Spinal cord (tissue), 10 donors: ENCODE measurements around the gene NPPA. TPM values are rescaled to one million over a fixed set of nuclear protein-coding genes. Genes with fewer than 3 reads are reported as not detected.

Experiments used
- DNase-seq, 6 donors: peaks; one replicate each; pipeline versions ENCODE4 v3.0.0 to v3.0.0-alpha.2; 2013 to 2015; ENCODE audit warnings: low spot score in 6 of 6, low read depth in 4 of 6
- H3K27ac ChIP-seq: one replicate; pipeline ENCODE4 v1.5.1; 2013; ENCODE audit warnings: low read depth, low read length, control low read depth
- H3K27me3 ChIP-seq: one replicate; pipeline ENCODE4 v1.6.1; 2013; ENCODE audit warnings: low read length; ENCODE audit not compliant: control insufficient read depth, insufficient read depth
- H3K36me3 ChIP-seq: one replicate; pipeline ENCODE4 v1.6.1; 2013; ENCODE audit warnings: low read length; ENCODE audit not compliant: control insufficient read depth, insufficient read depth
- H3K4me1 ChIP-seq: one replicate; pipeline ENCODE4 v1.6.1; 2013; ENCODE audit warnings: low read length; ENCODE audit not compliant: control insufficient read depth, insufficient read depth
- H3K4me3 ChIP-seq: one replicate; pipeline ENCODE4 v1.5.1; 2013; ENCODE audit warnings: low read depth, low read length, control low read depth
- H3K9me3 ChIP-seq: one replicate; pipeline ENCODE4 v1.6.1; 2013; ENCODE audit warnings: low read length; ENCODE audit not compliant: control insufficient read depth, insufficient read depth
- WGBS: methylation state at CpG from one replicate; pipeline ENCODE4 v1.1.5; 2013; ENCODE audit warnings: missing lambda C conversion rate; ENCODE audit not compliant: insufficient coverage; 5-methylcytosine and 5-hydroxymethylcytosine counted together
- polyA plus RNA-seq, 2 donors: library from polyadenylated mRNA; unstranded; fragments of 120-200 nt; gene quantifications; one replicate each; pipeline ENCODE4 v1.2.1, GENCODE V29; 2013; ENCODE audit not compliant: insufficient read length in 2 of 2
- total RNA-seq, 2 donors: library from RNA; depleted of rRNA in 1 of 2; stranded (reverse); fragments of 120-200 nt in 1 of 2; fragments of >200 nt in 1 of 2; gene quantifications; one replicate each; pipeline versions ENCODE4 v1.2.3 to v1.2.4, GENCODE V29; 2013 to 2014
- donor health status: healthy.

NPPA gene
- total and polyA plus RNA-seq, 4 donors = 0.61 to 5.0 (median 2.8) TPM

DNA sequence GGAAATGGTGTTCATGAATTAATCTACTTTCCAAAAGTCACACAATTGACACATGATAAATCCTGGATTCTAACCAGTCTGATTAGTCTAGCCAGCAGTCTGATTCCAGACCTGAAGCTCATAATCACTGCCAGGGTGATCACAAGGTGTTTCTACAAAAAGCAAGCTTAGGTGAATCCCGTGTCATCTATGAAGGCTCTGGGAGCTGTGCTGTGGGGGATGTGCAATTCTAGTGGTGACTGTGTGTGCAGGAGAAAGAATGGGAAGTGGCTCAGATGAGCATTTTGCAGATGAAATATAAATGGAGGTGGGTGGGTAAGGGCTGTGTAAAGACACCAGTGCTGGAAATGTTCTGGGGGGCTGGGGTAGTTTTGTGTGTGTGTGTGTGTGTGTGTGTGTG is 13.0 kb upstream of the NPPA start:
- Histone ChIP-seq H3K4me3 (no peak overlapping the region), H3K4me1 (peaks cover 9% of the 10 kb centered on the region), H3K36me3 (no peaks in the 10 kb centered on the region), H3K9me3 (no peaks in the 10 kb centered on the region), H3K27me3 (peaks cover 34% of the 10 kb centered on the region), H3K27ac (no peak overlapping the region)
- no peak for DNase-seq
- 47% methylated on average over 1 of the region's 1 CpG for WGBS

DNA sequence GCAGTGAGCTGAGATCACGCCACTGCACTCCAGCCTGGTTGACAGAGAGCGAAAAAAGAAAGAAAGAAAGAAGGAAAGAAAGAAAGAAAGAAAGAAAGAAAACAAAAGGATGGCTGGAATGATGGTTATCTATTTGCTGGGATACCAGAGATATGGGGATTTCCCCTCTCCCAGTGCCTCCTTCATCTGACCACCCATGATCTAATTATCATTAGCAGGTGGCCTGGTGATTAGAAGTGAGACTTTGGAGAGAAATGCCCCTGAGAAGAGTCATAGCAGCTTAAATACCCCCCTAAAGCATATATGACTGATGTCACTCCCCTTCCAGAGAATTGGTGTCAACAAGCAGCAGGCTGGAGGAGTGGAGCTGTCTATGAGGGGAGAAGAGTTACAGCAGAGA is 12.5 kb upstream of the NPPA start:
- Histone ChIP-seq H3K27me3 (peaks cover 34% of the 10 kb centered on the region), H3K4me3 (no peak overlapping the region), H3K27ac (no peak overlapping the region), H3K36me3 (no peaks in the 10 kb centered on the region), H3K9me3 (no peaks in the 10 kb centered on the region), H3K4me1 (peaks cover 9% of the 10 kb centered on the region)
- WGBS = 100% methylated on average over 1 of the region's 2 CpGs
- DNase-seq = no peak

DNA sequence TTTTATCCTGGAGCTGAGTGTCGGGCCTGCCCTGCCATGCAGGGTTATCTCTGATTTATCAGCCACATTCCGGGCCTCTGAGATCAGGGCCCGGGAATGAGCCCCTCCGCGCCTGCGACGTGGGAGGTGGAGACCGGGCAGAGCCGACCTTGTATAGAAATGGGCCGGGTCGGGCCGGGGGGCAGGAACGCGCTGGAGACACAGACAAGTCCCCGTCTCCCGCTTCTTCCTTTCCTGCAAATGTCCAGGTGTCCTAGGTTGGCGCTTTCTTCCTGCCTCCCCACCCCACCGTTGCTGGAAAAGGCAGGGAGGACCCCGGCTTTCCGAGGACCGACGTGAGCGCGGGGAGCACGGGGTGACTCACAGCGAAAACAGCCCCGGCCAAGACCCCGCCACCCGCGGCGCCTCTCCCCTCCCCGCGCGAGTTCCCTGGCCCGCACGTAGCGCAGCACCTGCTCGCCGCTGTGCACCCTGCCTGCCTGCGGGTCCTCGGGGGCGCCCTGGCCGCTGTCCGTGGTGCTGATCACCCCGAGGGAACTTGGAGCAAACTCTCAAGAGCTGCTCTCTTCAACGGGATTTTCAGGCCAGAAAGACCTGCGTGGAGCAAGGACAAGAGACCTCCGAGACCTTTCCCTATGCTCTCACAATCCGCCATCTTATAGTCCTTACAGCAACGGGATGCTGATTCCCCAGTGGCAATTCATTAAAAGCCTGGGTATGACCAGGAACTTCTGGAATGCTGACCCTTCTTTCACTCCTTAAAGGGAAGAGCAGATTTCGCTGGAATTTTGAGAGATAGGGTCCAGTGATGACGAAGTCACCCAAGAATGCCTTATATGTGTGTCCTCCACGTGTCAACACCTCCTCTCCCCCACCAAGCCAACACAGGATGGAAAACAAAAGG is 11.6 kb upstream of the NPPA start:
- Histone ChIP-seq H3K27me3 (peaks cover 34% of the 10 kb centered on the region), H3K36me3 (no peaks in the 10 kb centered on the region), H3K4me3 (no peak overlapping the region), H3K4me1 (peaks cover 9% of the 10 kb centered on the region), H3K27ac (no peak overlapping the region), H3K9me3 (no peaks in the 10 kb centered on the region)
- peak in 1 of 6 donors; percentile 72 for DNase-seq
- 7% methylated on average over 51 of the region's 53 CpGs for WGBS

DNA sequence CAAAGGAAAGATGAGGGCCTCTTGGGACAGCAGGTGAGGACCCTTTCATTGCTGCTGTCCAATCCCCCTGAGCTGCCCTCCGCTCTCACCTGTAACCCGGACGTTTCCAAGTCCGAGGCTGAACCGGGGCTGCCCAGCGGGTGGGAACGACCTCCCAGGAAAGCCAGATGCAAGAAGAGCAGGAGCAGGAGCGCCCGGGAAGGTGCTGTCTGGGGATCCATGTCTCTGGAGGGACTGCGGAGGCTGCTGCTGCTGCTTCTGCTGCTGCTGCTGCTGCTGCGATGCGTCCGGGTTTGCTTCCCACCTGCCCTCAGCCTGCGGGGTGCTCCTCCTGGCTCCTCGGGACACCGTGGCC is 11.0 kb upstream of the NPPA start, which contains the start of gene NPPB:
TSS of gene NPPB (minus strand) at position 333 of the 355 bp plus-strand sequence. CDS start at position 221, 112 bp downstream.
- DNase-seq = no peak
- Histone ChIP-seq H3K4me1 (peaks cover 9% of the 10 kb centered on the region), H3K9me3 (no peaks in the 10 kb centered on the region), H3K4me3 (no peak within 1 kb of the TSS), H3K27ac (no peak within 1 kb of the TSS), H3K27me3 (peaks cover 34% of the 10 kb centered on the region), H3K36me3 (no peaks in the 10 kb centered on the region)
- WGBS = 20% methylated on average over 16 of the region's 16 CpGs

DNA sequence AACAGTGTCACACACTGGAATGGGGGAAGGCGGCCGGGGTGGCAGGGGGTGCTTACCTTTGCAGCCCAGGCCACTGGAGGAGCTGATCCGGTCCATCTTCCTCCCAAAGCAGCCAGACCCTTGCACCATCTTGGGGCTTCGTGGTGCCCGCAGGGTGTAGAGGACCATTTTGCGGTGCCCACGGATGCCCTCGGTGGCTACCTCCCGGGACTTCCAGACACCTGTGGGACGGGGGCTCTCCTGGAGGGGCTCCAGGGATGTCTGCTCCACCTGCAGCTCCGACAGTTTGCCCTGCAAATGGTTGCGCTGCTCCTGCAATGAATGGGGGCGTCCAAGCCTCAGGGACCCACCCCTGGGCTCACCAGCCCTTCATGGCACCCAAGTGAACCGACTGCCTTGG is 10.6 kb upstream of the NPPA start:
- Histone ChIP-seq H3K27ac (no peak overlapping the region), H3K4me1 (peaks cover 9% of the 10 kb centered on the region), H3K36me3 (no peaks in the 10 kb centered on the region), H3K4me3 (no peak overlapping the region), H3K27me3 (peaks cover 34% of the 10 kb centered on the region), H3K9me3 (no peaks in the 10 kb centered on the region)
- WGBS = 82% methylated on average over 14 of the region's 14 CpGs
- no peak for DNase-seq

DNA sequence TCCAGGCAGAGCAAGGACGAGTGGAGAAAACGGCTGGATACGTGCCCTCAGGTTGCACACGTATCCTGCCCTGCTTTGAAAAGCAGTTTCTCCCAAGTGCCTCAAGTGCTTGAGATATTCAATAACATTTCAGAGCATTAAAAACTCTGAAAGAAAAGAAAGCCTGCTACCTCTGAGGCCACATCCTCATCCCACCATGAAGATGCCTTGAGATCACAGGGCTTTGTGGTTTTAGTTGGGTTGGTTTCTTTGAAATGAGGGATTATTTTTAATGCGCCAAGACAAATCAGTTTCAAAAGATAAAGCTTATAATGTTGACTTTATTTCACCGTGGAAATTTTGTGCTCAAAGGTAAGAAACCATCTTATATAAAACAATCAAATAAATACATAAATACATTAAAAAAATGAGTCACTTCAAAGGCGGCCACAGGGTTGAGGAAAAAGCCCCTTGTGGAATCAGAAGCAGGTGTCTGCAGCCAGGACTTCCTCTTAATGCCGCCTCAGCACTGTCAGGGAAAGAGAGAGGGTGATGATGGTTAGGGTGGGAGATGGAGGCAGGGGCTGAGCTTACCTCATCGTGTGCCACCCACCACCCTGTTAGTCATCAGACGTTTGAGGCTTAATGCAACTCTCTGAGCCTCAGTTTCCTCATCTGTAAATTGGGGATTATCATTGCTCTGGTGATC is 9.7 kb upstream of the NPPA start:
- 40% methylated on average over 3 of the region's 10 CpGs for WGBS
- H3K27ac ChIP-seq = no peak overlapping the region
- peaks cover 30% of the 10 kb centered on the region for H3K27me3 ChIP-seq

DNA sequence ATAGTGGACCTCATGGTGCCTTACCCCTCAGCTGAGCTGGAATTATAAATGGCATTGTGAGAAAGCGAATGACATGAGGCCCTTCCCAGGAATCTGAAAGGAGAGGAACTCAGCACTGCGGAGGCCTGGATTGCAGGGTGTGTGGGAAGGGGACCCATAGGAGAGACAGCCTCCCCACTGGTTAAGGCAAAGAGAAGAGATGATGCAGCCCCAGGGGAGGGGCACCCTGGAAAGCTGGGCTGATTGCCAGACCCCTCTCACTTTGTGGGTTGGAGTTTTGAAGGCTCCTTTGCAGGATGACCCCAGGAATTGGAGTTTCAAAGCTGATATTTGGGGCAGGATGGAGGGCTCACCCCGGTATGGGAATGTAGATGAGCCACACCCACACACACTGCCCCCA is 9.1 kb upstream of the NPPA start:
- WGBS = 70% methylated on average over 2 of the region's 3 CpGs

More for the DNA sequence above, 9.7 kb upstream of the NPPA start:
- H3K9me3 ChIP-seq = no peaks in the 10 kb centered on the region
- no peak overlapping the region for H3K4me3 ChIP-seq
- no peaks in the 10 kb centered on the region for H3K36me3 ChIP-seq
- H3K4me1 ChIP-seq = peaks cover 9% of the 10 kb centered on the region
- no peak for DNase-seq

DNA sequence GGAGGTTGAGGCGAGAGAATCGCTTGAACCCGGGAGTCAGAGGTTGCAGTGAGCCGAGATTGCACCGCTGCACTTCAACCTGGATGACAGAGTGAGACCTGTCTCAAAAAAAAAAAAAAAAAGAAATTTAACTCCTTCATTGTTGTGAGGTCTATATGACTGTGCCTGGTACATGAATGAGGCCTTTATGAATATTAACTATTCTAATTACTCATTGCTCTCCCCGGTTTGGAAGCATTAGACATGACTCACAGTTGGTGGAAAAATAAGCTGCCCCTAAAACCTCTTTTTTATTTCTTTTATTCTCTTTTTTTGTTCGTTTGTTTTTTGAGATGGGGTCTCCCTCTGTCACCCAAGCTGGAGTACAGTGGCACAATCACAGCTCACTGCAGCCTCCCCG is 7.8 kb upstream of the NPPA start:
- Histone ChIP-seq H3K27ac (no peak overlapping the region), H3K27me3 (peaks cover 24% of the 10 kb centered on the region), H3K4me1 (peaks cover 9% of the 10 kb centered on the region), H3K36me3 (no peaks in the 10 kb centered on the region), H3K4me3 (no peak overlapping the region), H3K9me3 (no peaks in the 10 kb centered on the region)
- no CpG with 5 or more reads among the region's 8 CpGs for WGBS
- DNase-seq = no peak

More for the DNA sequence above, 9.1 kb upstream of the NPPA start:
- DNase-seq = no peak
- H3K27me3 ChIP-seq = peaks cover 30% of the 10 kb centered on the region
- no peaks in the 10 kb centered on the region for H3K36me3 ChIP-seq
- no peaks in the 10 kb centered on the region for H3K9me3 ChIP-seq
- peaks cover 9% of the 10 kb centered on the region for H3K4me1 ChIP-seq
- H3K4me3 ChIP-seq = no peak overlapping the region
- no peak overlapping the region for H3K27ac ChIP-seq

DNA sequence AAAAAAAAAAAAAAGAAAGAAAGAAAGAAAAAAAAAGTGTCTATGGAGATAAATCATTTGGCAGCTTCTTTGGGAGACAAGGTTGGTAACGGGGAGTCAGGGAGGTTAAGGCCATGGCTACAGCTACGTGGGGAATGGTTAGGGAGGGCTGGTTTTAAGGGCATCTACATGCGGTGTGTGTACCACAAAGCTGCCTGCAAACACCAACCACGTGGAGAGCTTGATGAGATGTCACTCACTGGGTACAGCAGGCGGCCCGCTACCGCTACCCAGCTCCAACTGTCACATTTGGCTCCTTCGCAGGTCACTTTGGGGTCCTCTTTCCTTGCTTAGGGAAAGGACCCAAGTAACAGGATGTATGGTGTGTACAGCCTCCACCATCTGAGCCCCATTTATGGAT is 6.9 kb upstream of the NPPA start:
- no peak for DNase-seq
- Histone ChIP-seq H3K36me3 (no peaks in the 10 kb centered on the region), H3K27me3 (peaks cover 16% of the 10 kb centered on the region), H3K9me3 (no peaks in the 10 kb centered on the region), H3K4me3 (no peak overlapping the region), H3K27ac (no peak overlapping the region), H3K4me1 (peaks cover 9% of the 10 kb centered on the region)
- 24% methylated on average over 3 of the region's 8 CpGs for WGBS
